H9 (cell line): ENCODE results near the gene WDR7. TPM values are rescaled to one million over a fixed set of nuclear protein-coding genes. Genes with fewer than 3 reads are reported as not detected.

Experiments used
- DNase-seq: peaks from one replicate; pipeline ENCODE4 v3.0.0-alpha.2; 2017
- H2AFZ ChIP-seq: one replicate; pipeline ENCODE4 v1.6.1; 2013; ENCODE audit warnings: mild to moderate bottlenecking, low read length, control low read depth, moderate library complexity
- H2AK5ac ChIP-seq: 2 replicates; pipeline ENCODE4 v1.6.1; 2013; ENCODE audit warnings: low read length, control low read depth, mixed read lengths; ENCODE audit not compliant: insufficient read length
- H2BK120ac ChIP-seq: one replicate; pipeline ENCODE4 v1.6.1; 2013; ENCODE audit warnings: low read depth, mild to moderate bottlenecking, low read length, control low read depth, inconsistent platforms; ENCODE audit not compliant: poor library complexity, severe bottlenecking
- H2BK12ac ChIP-seq: 2 replicates; pipeline ENCODE4 v1.6.1; 2013; ENCODE audit warnings: low read length, control low read depth, mixed read lengths, low read depth; ENCODE audit not compliant: insufficient read length
- H2BK15ac ChIP-seq: 2 replicates; pipeline ENCODE4 v1.6.1; 2013; ENCODE audit warnings: low read depth, low read length, control low read depth
- H2BK20ac ChIP-seq: one replicate; pipeline ENCODE4 v1.6.1; 2013; ENCODE audit warnings: low read depth, mild to moderate bottlenecking, low read length, control low read depth, inconsistent platforms; ENCODE audit not compliant: poor library complexity, severe bottlenecking
- H2BK5ac ChIP-seq: 2 replicates; pipeline ENCODE4 v1.6.1; 2013; ENCODE audit warnings: low read length, control low read depth, mixed read lengths; ENCODE audit not compliant: insufficient read length
- H3K14ac ChIP-seq: 2 replicates; pipeline ENCODE4 v1.6.1; 2013; ENCODE audit warnings: low read length, control low read depth; ENCODE audit not compliant: insufficient read depth
- H3K18ac ChIP-seq: 2 replicates; pipeline ENCODE4 v1.6.1; 2013; ENCODE audit warnings: low read depth, mild to moderate bottlenecking, mixed read lengths, low read length, control low read depth; ENCODE audit not compliant: insufficient read length
- H3K23ac ChIP-seq: 2 replicates; pipeline ENCODE4 v1.6.1; 2013; ENCODE audit warnings: low read length, control low read depth, mixed read lengths, low read depth; ENCODE audit not compliant: insufficient read length
- H3K23me2 ChIP-seq: 2 replicates; pipeline ENCODE4 v1.6.1; 2013; ENCODE audit warnings: low read depth, mild to moderate bottlenecking, mixed read lengths, low read length, control low read depth; ENCODE audit not compliant: insufficient read length, poor library complexity, severe bottlenecking
- H3K27ac ChIP-seq: 2 replicates; pipeline ENCODE4 v1.5.1; 2013; ENCODE audit warnings: low read length, control low read depth, mixed read lengths, low read depth; ENCODE audit not compliant: insufficient read length
- H3K27me3 ChIP-seq: 2 replicates; pipeline ENCODE4 v1.6.1; 2013; ENCODE audit warnings: low read length, control low read depth, inconsistent platforms; ENCODE audit not compliant: insufficient read depth
- H3K4ac ChIP-seq: 2 replicates; pipeline ENCODE4 v1.6.1; 2013; ENCODE audit warnings: low read depth, mild to moderate bottlenecking, control low read depth, inconsistent platforms, low read length, moderate library complexity
- H3K4me1 ChIP-seq: 2 replicates; pipeline ENCODE4 v1.6.1; 2013; ENCODE audit warnings: low read length, control low read depth, inconsistent platforms; ENCODE audit not compliant: insufficient read depth
- H3K4me2 ChIP-seq: 2 replicates; pipeline ENCODE4 v1.6.1; 2013; ENCODE audit warnings: low read length, control low read depth, mixed read lengths; ENCODE audit not compliant: insufficient read length, insufficient read depth
- H3K56ac ChIP-seq: 2 replicates; pipeline ENCODE4 v1.6.1; 2013; ENCODE audit warnings: low read depth, mild to moderate bottlenecking, mixed read lengths, low read length, control low read depth; ENCODE audit not compliant: insufficient read length
- H3K79me1 ChIP-seq: 2 replicates; pipeline ENCODE4 v1.6.1; 2013; ENCODE audit warnings: low read depth, mild to moderate bottlenecking, moderate library complexity, low read length, control low read depth, inconsistent platforms; ENCODE audit not compliant: insufficient read depth, poor library complexity, severe bottlenecking
- H3K79me2 ChIP-seq: 2 replicates; pipeline ENCODE4 v1.6.1; 2013; ENCODE audit warnings: low read length, control low read depth, inconsistent platforms; ENCODE audit not compliant: insufficient read depth
- H3K9ac ChIP-seq: 2 replicates; pipeline ENCODE4 v1.6.1; 2013; ENCODE audit warnings: low read length, control low read depth, mixed read lengths; ENCODE audit not compliant: insufficient read length; ENCODE audit errors: extremely low read depth
- H3K9me3 ChIP-seq: one replicate; pipeline ENCODE4 v1.6.1; 2013; ENCODE audit warnings: low read depth, low read length, inconsistent platforms; ENCODE audit not compliant: control insufficient read depth
- H3T11ph ChIP-seq: one replicate; pipeline ENCODE4 v1.6.1; 2013; ENCODE audit warnings: mild to moderate bottlenecking, low read length, control low read depth, inconsistent platforms
- H4K20me1 ChIP-seq: one replicate; pipeline ENCODE4 v1.6.1; 2013; ENCODE audit not compliant: control insufficient read depth, insufficient read length, insufficient read depth
- H4K5ac ChIP-seq: 2 replicates; pipeline ENCODE4 v1.6.1; 2013; ENCODE audit warnings: low read depth, mild to moderate bottlenecking, mixed read lengths, low read length, control low read depth; ENCODE audit not compliant: insufficient read length
- H4K8ac ChIP-seq: replicated peaks from 2 replicates; pipeline ENCODE4 v1.6.1; 2013; ENCODE audit warnings: low read length, control low read depth, mixed read lengths, low read depth; ENCODE audit not compliant: insufficient read length
- H4K91ac ChIP-seq: 2 replicates; pipeline ENCODE4 v1.6.1; 2013; ENCODE audit warnings: low read depth, mild to moderate bottlenecking, moderate library complexity, mixed read lengths, low read length, control low read depth; ENCODE audit not compliant: insufficient read length
- H3K27ac Mint-ChIP-seq, 3 experiments: 2 replicates in 2 of 3; 3 replicates in 1 of 3; pipeline ENCODE4 v1.8.0; 2020 to 2021; ENCODE audit warnings: mixed read lengths in 3 of 3, mild to moderate bottlenecking in 1 of 3, moderate library complexity in 1 of 3
- H3K27me3 Mint-ChIP-seq: 2 replicates; pipeline ENCODE4 v1.8.0; 2021; ENCODE audit warnings: low read depth, mild to moderate bottlenecking, moderate library complexity, mixed read lengths
- H3K36me3 Mint-ChIP-seq, 3 experiments: 2 replicates in 2 of 3; 3 replicates in 1 of 3; pipeline ENCODE4 v1.8.0; 2020 to 2021; ENCODE audit warnings: low read depth in 3 of 3, mixed read lengths in 3 of 3; ENCODE audit not compliant: insufficient read depth in 1 of 3
- H3K4me1 Mint-ChIP-seq, 2 experiments: 2 replicates each; pipeline ENCODE4 v1.8.0; 2020; ENCODE audit warnings: mixed read lengths in 2 of 2
- H3K4me3 Mint-ChIP-seq, 2 experiments: 2 replicates in 1 of 2; 3 replicates in 1 of 2; pipeline ENCODE4 v1.8.0; 2020 to 2021; ENCODE audit warnings: mild to moderate bottlenecking in 2 of 2, mixed read lengths in 2 of 2, moderate library complexity in 1 of 2
- H3K9me3 Mint-ChIP-seq, 2 experiments: 2 replicates in 1 of 2; 3 replicates in 1 of 2; pipeline ENCODE4 v1.8.0; 2020; ENCODE audit warnings: mild to moderate bottlenecking in 2 of 2, mixed read lengths in 2 of 2, moderate library complexity in 1 of 2
- CTCF ChIP-seq: fragments of 200-600 bp; sonication (generic); conservative IDR thresholded peaks from 3 replicates; pipeline ENCODE4 v1.8.0; 2021; ENCODE audit warnings: antibody characterized with exemption, mild to moderate bottlenecking
- WGBS: extraction: QIAGEN DNeasy Blood & Tissue Kit; methylation state at CpG from one replicate; pipeline ENCODE4 v1.1.7; 2013; ENCODE audit warnings: missing lambda C conversion rate, low lambda C conversion rate, mixed read lengths; ENCODE audit not compliant: insufficient read length; ENCODE audit errors: extremely low coverage; 5-methylcytosine and 5-hydroxymethylcytosine counted together
- total RNA-seq: library from RNA; stranded (reverse); gene quantifications from 2 replicates; pipeline ENCODE4 v1.2.1, GENCODE V29; 2021

The WDR7 gene
- total RNA-seq, 1 experiment from 2014 or later: 14.8 TPM

- H2AK5ac ChIP-seq: no peak overlapping the region
- no peaks in the 10 kb centered on the region for H3K4me1 ChIP-seq
- H4K8ac ChIP-seq: no peak overlapping the region
- H4K20me1 ChIP-seq: no peaks in the 10 kb centered on the region
- no CpG with 5 or more reads among the region's 1 CpG for WGBS
- H2AFZ ChIP-seq: no peak overlapping the region
- H4K91ac ChIP-seq: no peak overlapping the region
- no peak overlapping the region for H2BK15ac ChIP-seq
- no peak overlapping the region for H3K4me2 ChIP-seq
- H3T11ph ChIP-seq: no peak overlapping the region
- no peak overlapping the region for H3K4ac ChIP-seq
- no peak for DNase-seq
- H3K4me1 Mint-ChIP-seq: peaks cover 5 to 9% of the 10 kb centered on the region in 2 experiments; a peak in 3 of 4 replicates
- no peak overlapping the region for H3K27ac ChIP-seq
- no peaks in the 10 kb centered on the region for H3K79me1 ChIP-seq
- no peaks in the 10 kb centered on the region for H3K9me3 ChIP-seq
- no peak overlapping the region for H3K18ac ChIP-seq
- TF ChIP-seq CTCF: no peak
- H2BK20ac ChIP-seq: no peak overlapping the region
- H3K23ac ChIP-seq: no peak overlapping the region
- H3K27me3 Mint-ChIP-seq: no peaks in the 10 kb centered on the region
- no peak overlapping the region for H4K5ac ChIP-seq
- H3K27me3 ChIP-seq: no peaks in the 10 kb centered on the region
- no peak overlapping the region for H2BK12ac ChIP-seq
- H2BK120ac ChIP-seq: no peak overlapping the region
- H3K9me3 Mint-ChIP-seq: peaks cover 0 to 4% of the 10 kb centered on the region in 2 experiments; a peak in 1 of 5 replicates
- H3K36me3 Mint-ChIP-seq: peaks cover 0 to 4% (median 0%) of the 10 kb centered on the region in 3 experiments; a peak in 3 of 7 replicates
- no peak overlapping the region for H3K4me3 Mint-ChIP-seq
- no peak overlapping the region for H3K56ac ChIP-seq
- H2BK5ac ChIP-seq: no peak overlapping the region
- H3K23me2 ChIP-seq: no peaks in the 10 kb centered on the region
- no peak overlapping the region for H3K27ac Mint-ChIP-seq
- no peak overlapping the region for H3K9ac ChIP-seq
- no peak overlapping the region for H3K14ac ChIP-seq
- no peaks in the 10 kb centered on the region for H3K79me2 ChIP-seq
These were observed 193.4 kb downstream of the WDR7 start for GRCh38 chr18:56844556-56844955.
